Prostate gland (tissue), 2 donors: Measurements from ENCODE around the gene PPP1R11. TPM values are rescaled to one million over a fixed set of nuclear protein-coding genes. Genes with fewer than 3 reads are reported as not detected.

Experiments
- DNase-seq: peaks from one replicate; pipeline ENCODE4 v3.0.0-alpha.2; 2019; ENCODE audit warnings: low spot score
- H3K27ac ChIP-seq, 2 donors: fragments of 200-600 bp; sonication (generic); 2 replicates each; pipeline ENCODE4 v1.5.1; 2017 to 2019
- H3K27me3 ChIP-seq: fragments of 200-600 bp; sonication (generic); replicated peaks from 2 replicates; pipeline ENCODE4 v1.5.1; 2019; ENCODE audit not compliant: insufficient read depth
- H3K36me3 ChIP-seq, 2 donors: fragments of 200-600 bp; sonication (generic); 1 replicate in 1 of 2; 2 replicates in 1 of 2; pipeline versions ENCODE4 v1.5.1 to v1.8.1; 2017 to 2019
- H3K4me1 ChIP-seq: fragments of 200-600 bp; sonication (generic); replicated peaks from 2 replicates; pipeline ENCODE4 v1.5.1; 2019
- H3K4me3 ChIP-seq, 2 donors: fragments of 200-600 bp; sonication (generic); 2 replicates each; pipeline ENCODE4 v1.5.1; 2017 to 2019
- H3K9me3 ChIP-seq: fragments of 200-600 bp; sonication (generic); 2 replicates; pipeline ENCODE4 v1.5.1; 2017
- POLR2A ChIP-seq: fragments of 450-650 bp; IDR thresholded peaks from one replicate; pipeline ENCODE4 v1.6.1; 2016; ENCODE audit warnings: antibody characterized with exemption, mild to moderate bottlenecking
- POLR2AphosphoS5 ChIP-seq: sonication (generic); formaldehyde crosslinking; IDR thresholded peaks from one replicate; pipeline ENCODE4 v1.6.1; 2017; ENCODE audit warnings: antibody characterized with exemption
- WGBS: methylation state at CpG from one replicate; pipeline ENCODE4 v1.1.5; 2018; 5-methylcytosine and 5-hydroxymethylcytosine counted together
- intact Hi-C: fragments of 100-400 bp; cut with DNase I; formaldehyde crosslinking; loops from one replicate; pipeline ENCODE4 v1.14.2; 2022
- total RNA-seq, 2 donors: library from RNA; depleted of rRNA; stranded (reverse); fragments of >200 nt; gene quantifications; one replicate each; pipeline ENCODE4 v1.1.0, GENCODE V29; 2016
- TF ChIP-seq, protein P1 (sequence below), 4 experiments: fragments of 200-600 bp in 2 of 4; fragments of 450-650 bp in 2 of 4; sonication (generic) in 2 of 4; IDR thresholded peaks; 1 replicate in 3 of 4; 2 replicates in 1 of 4; pipeline ENCODE4 v1.5.1; 2016 to 2019; ENCODE audit warnings: antibody characterized with exemption in 4 of 4, mild to moderate bottlenecking in 2 of 4, moderate library complexity in 2 of 4

PPP1R11 gene
- total RNA-seq, 2 donors from 2014 or later, result 49.7 to 59.3 TPM

DNA sequence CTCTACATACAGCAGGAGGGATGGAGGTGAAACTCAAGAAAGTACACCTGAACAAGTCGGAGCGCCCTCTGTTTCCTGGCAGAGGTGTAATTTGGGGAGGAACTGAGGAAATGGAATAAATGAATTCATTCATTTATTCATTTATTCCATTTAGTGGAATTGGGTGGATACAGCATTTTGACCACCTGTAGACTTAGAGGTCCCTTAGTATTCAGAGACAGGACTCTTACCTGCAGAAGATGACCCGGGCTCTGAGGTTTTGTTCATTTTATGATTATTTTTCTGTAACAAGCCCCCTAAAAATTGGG, 36.8 kb downstream of the PPP1R11 start:
- DNase-seq, result no peak
- intact Hi-C loops, result loop anchor here (2.0 kb wide), 1 partner anchor 27 kb away; no protein-coding TSS in a partner anchor
- H3K36me3 ChIP-seq, result no peaks in the 10 kb centered on the region
- H3K4me1 ChIP-seq, result peaks cover 16% of the 10 kb centered on the region
- WGBS, result 51% methylated on average over 3 of the region's 3 CpGs
- no peaks in the 10 kb centered on the region for H3K27me3 ChIP-seq
- TF ChIP-seq POLR2AphosphoS5 (no peak), POLR2A (no peak)
- TF ChIP-seq, protein P1, sequence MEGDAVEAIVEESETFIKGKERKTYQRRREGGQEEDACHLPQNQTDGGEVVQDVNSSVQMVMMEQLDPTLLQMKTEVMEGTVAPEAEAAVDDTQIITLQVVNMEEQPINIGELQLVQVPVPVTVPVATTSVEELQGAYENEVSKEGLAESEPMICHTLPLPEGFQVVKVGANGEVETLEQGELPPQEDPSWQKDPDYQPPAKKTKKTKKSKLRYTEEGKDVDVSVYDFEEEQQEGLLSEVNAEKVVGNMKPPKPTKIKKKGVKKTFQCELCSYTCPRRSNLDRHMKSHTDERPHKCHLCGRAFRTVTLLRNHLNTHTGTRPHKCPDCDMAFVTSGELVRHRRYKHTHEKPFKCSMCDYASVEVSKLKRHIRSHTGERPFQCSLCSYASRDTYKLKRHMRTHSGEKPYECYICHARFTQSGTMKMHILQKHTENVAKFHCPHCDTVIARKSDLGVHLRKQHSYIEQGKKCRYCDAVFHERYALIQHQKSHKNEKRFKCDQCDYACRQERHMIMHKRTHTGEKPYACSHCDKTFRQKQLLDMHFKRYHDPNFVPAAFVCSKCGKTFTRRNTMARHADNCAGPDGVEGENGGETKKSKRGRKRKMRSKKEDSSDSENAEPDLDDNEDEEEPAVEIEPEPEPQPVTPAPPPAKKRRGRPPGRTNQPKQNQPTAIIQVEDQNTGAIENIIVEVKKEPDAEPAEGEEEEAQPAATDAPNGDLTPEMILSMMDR (IDR thresholded peaks at IDR 0.05), result no peak
- peak overlapping the region in 1 of 2 donors; percentile 27 for H3K4me3 ChIP-seq
- no peaks in the 10 kb centered on the region for H3K9me3 ChIP-seq
- H3K27ac ChIP-seq, result no peak overlapping the region

DNA sequence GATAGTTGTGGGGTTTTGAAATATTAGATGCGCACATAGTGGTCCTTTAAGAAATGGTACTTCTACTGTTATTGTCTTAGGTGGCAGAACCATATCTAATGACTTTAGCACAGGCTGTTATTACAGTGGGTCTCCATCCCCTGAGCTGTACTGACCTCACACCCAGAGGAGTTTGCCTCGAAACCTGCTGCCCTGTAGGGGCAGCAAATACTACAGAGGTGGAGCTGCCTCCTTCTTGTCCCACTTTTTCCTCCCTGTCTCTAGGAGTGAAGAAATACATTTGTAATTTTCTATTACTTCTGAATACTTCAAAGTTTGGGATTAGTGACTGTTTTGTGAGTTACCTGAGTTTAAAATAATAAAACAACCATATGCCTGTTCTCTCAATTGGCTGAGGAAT, 37.7 kb downstream of the PPP1R11 start:
- TF ChIP-seq, protein P1 (IDR thresholded peaks at IDR 0.05), result no peak
- TF ChIP-seq POLR2A (no peak), POLR2AphosphoS5 (no peak)
- Histone ChIP-seq H3K4me3 (no peak overlapping the region), H3K27ac (no peak overlapping the region), H3K27me3 (no peaks in the 10 kb centered on the region), H3K4me1 (peaks cover 16% of the 10 kb centered on the region), H3K36me3 (no peaks in the 10 kb centered on the region), H3K9me3 (no peaks in the 10 kb centered on the region)
- no peak for DNase-seq
- intact Hi-C loops, result no loop called here
- WGBS, result 94% methylated on average over 2 of the region's 2 CpGs

DNA sequence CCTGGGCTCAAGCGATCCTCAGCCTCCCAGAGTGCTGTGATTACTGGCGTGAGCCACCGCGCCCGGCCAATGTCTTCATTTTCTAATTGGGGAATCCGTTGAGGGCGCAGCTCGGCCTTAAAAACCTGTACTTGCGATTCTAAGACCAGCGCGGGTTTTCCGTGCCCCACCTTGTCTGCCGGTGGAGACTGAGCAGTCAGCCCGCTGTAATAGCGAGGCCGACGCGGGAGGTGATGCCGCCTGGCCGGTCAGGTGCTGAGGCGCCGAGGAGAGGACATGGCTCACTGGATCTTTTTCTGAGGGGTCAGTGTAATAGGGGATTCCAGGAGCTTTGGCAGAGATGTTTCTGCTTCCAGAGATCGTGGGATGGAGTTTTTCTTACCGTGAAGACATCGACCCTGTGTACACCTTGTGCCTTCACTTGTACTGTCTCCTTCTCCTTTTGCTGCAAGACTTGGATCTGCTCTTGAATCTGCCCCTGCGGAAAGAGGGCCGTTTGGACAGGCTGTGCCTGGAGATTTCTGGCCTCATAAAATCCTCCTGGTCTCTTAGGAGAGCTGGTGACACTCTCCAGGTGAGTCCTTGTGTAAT, 44.4 kb downstream of the PPP1R11 start:
- Histone ChIP-seq H3K27ac (no peak overlapping the region), H3K36me3 (no peaks in the 10 kb centered on the region), H3K9me3 (no peaks in the 10 kb centered on the region), H3K27me3 (peaks cover 3% of the 10 kb centered on the region), H3K4me1 (no peaks in the 10 kb centered on the region), H3K4me3 (no peak overlapping the region)
- no peak for DNase-seq
- no peak for TF ChIP-seq POLR2AphosphoS5
- 48% methylated on average over 27 of the region's 27 CpGs for WGBS
- intact Hi-C loops, result no loop called here

DNA sequence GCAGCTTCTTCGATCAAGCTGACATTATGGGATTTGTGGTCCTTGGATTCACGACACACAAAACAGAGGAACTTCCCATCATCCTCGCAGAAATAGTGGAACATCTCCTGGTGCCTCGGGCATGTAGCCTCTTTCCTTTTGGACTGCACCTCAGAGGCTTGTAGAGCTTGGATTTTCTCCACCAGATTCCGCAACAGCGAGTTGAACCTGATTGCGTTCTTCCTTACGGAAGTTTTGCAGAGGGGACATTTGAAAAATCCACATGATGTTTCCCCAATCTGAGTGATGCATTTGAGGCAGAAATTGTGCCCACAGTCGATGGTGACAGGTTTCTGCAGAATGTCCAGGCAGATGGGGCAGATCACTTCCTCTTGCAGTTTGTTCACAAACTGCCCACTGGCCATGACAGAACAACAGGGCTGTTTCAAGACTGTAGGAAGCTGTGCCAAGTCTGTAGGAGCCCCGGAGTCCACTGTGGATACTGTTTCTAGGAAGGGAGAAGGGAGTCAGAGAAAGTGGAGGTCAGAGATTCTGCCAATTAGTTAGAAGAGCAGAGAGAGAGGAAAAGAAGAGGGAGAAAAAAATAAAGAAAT, 45.5 kb downstream of the PPP1R11 start:
- H3K27ac ChIP-seq, result no peak overlapping the region
- WGBS, result 75% methylated on average over 10 of the region's 10 CpGs
- no peak for DNase-seq
- H3K27me3 ChIP-seq, result peaks cover 3% of the 10 kb centered on the region
- TF ChIP-seq, protein P1 (IDR thresholded peaks at IDR 0.05), result no peak
- TF ChIP-seq POLR2AphosphoS5 (no peak), POLR2A (no peak)
- no peaks in the 10 kb centered on the region for H3K9me3 ChIP-seq
- no peaks in the 10 kb centered on the region for H3K4me1 ChIP-seq
- H3K36me3 ChIP-seq, result no peaks in the 10 kb centered on the region
- intact Hi-C loops, result no loop called here
- H3K4me3 ChIP-seq, result no peak overlapping the region

DNA sequence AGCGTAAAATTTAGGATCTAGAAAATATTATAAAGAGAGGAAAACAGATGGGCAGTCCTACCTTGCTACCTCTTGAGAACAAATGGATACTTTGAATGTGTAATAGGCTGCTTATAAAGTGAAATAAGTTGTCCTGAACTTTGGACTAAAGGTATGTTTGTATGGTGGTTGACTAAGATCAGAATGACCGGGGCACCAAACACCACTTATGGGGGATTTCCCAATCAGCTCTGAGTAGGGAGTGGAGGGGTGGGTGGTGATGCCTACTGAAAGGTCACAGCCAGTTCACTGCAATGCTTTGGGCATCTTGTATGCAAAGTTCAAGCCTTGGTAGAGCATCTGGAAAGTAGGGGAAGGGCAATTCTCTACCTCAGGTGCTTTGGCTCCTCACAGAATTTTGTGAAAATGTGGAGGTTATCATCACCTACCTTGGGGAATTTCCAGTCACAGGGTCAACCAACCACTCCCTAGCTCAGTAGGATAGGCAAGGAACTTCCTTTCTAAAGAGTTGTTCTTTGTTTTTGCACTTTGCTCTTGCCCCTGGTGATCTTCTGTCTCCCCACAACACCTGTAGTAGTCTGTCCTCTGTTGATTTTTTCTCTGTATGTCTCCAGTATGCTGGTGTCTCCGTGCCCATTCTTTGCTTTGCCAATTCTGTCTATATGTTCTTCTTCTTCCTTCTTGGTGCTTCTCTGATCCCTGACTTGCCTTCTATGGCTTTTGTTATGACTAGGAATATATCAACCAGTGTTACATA, 46.2 kb downstream of the PPP1R11 start, which contains the start of gene TRIM31:
TRIM31 (minus strand) TSS at position 88 of the 757 bp plus-strand sequence. CDS start 285 bp downstream, outside the sequence.
- Histone ChIP-seq H3K9me3 (no peaks in the 10 kb centered on the region), H3K27ac (no peak within 1 kb of the TSS), H3K4me1 (no peaks in the 10 kb centered on the region), H3K36me3 (no peaks in the 10 kb centered on the region), H3K27me3 (peaks cover 3% of the 10 kb centered on the region), H3K4me3 (no peak within 1 kb of the TSS)
- WGBS, result 80% methylated on average over 3 of the region's 3 CpGs
- TF ChIP-seq, protein P1 (IDR thresholded peaks at IDR 0.05), result no peak
- TF ChIP-seq POLR2AphosphoS5 (no peak), POLR2A (no peak)
- no peak for DNase-seq
- intact Hi-C loops, result no loop called here
